K562 (cell line): Measurements from ENCODE around the gene PPT2. TPM values are rescaled to one million over a fixed set of nuclear protein-coding genes. Genes with fewer than 3 reads are reported as not detected.

ENCODE experiments used
- BCLAF1 ChIP-seq, 2 experiments: fragments of 450-650 bp in 1 of 2; IDR thresholded peaks; 2 replicates each; pipeline ENCODE4 v1.6.1; 2011 to 2017; ENCODE audit warnings: low read depth in 2 of 2, antibody characterized with exemption in 1 of 2, borderline replicate concordance in 1 of 2, low read length in 1 of 2, mild to moderate bottlenecking in 1 of 2, mixed read lengths in 1 of 2; ENCODE audit not compliant: control insufficient read depth in 1 of 2
- KLF13 ChIP-seq: fragments of 450-650 bp; IDR thresholded peaks from 2 replicates; pipeline ENCODE4 v1.6.1; 2016; ENCODE audit warnings: missing genetic modification characterization, low read depth, mild to moderate bottlenecking, missing compliant biosample characterization, moderate library complexity, borderline replicate concordance
- POU5F1 ChIP-seq: fragments of 150-350 bp; IDR thresholded peaks from 2 replicates; pipeline ENCODE4 v1.6.1; 2014; ENCODE audit warnings: borderline replicate concordance, low read length, low read depth, mild to moderate bottlenecking; ENCODE audit not compliant: partially characterized antibody
- SIX5 ChIP-seq, 2 experiments: IDR thresholded peaks; 2 replicates each; pipeline ENCODE4 v1.6.1; 2011; ENCODE audit warnings: low read length in 2 of 2, borderline replicate concordance in 1 of 2, low read depth in 1 of 2, mild to moderate bottlenecking in 1 of 2, moderate library complexity in 1 of 2; ENCODE audit not compliant: insufficient read depth in 1 of 2
- SPI1 ChIP-seq: IDR thresholded peaks from 2 replicates; pipeline ENCODE4 v1.6.1; 2011; ENCODE audit warnings: low read depth, low read length, control low read depth, borderline replicate concordance
- ZBTB2 ChIP-seq: fragments of 450-650 bp; IDR thresholded peaks from 2 replicates; pipeline ENCODE4 v1.6.1; 2016; ENCODE audit warnings: antibody characterized with exemption
- ZBTB9 ChIP-seq: fragments of 450-650 bp; formaldehyde crosslinking; IDR thresholded peaks from 2 replicates; pipeline ENCODE4 v1.4.0; 2020; ENCODE audit warnings: mild to moderate bottlenecking, moderate library complexity
- ZNF165 ChIP-seq: fragments of 250-450 bp; sonication (Bioruptor Pico); IDR thresholded peaks from 2 replicates; pipeline ENCODE4 v1.4.0; 2020; ENCODE audit warnings: borderline replicate concordance
- ZNF41 ChIP-seq: fragments of 250-450 bp; sonication (Bioruptor Pico); conservative IDR thresholded peaks from 2 replicates; pipeline ENCODE4 v1.4.0; 2020; ENCODE audit warnings: mild to moderate bottlenecking
- ZNF561 ChIP-seq: fragments of 450-650 bp; formaldehyde crosslinking; conservative IDR thresholded peaks from 2 replicates; pipeline ENCODE4 v1.4.0; 2020; ENCODE audit warnings: mild to moderate bottlenecking, moderate library complexity
- ZNF707 ChIP-seq: fragments of 250-450 bp; sonication (Bioruptor Pico); conservative IDR thresholded peaks from 2 replicates; pipeline ENCODE4 v1.8.0; 2022; ENCODE audit warnings: inconsistent platforms, mild to moderate bottlenecking, moderate library complexity
- polyA plus RNA-seq, 8 experiments: library from polyadenylated mRNA; depleted of rRNA in 4 of 8; stranded (reverse) in 5 of 8; unstranded in 3 of 8; fragments of >200 nt; fragmentation: Nextera tagmentation in 2 of 8; fragmentation: Illumina TruSeq in 1 of 8; extraction: Ambion mirVana in 2 of 8; extraction: Trizol in 1 of 8; gene quantifications; 2 replicates each; pipeline versions ENCODE4 v1.2.1 to v1.2.3, GENCODE V29; 2011 to 2014; ENCODE audit warnings: inconsistent platforms in 1 of 8, missing spikeins in 1 of 8
- total RNA-seq, 7 experiments: library from RNA; depleted of rRNA in 6 of 7; stranded (reverse); fragments of >200 nt in 6 of 7; fragmentation: Illumina TruSeq in 2 of 7; extraction: Trizol in 2 of 7; gene quantifications; 2 replicates each; pipeline versions ENCODE4 v1.2.1 to v1.2.3, GENCODE V29; 2011 to 2021; ENCODE audit warnings: low replicate concordance in 1 of 7
- TF ChIP-seq, protein P1 (sequence below): fragments of 450-650 bp; formaldehyde crosslinking; IDR thresholded peaks from 2 replicates; pipeline ENCODE4 v1.4.0; 2020; ENCODE audit warnings: mild to moderate bottlenecking, mixed read lengths
- TF ChIP-seq, protein P2 (sequence below): sonication (generic); formaldehyde crosslinking; IDR thresholded peaks from 2 replicates; pipeline ENCODE4 v1.8.1; 2023; ENCODE audit warnings: mild to moderate bottlenecking, missing genetic modification reagents

PPT2 gene
- total and polyA plus RNA-seq, 9 of the 15 experiments (the other 6 are each of a cell fraction or from before 2014, with no cell fraction given), result 27.4 to 98.8 (median 69.9) TPM

DNA sequence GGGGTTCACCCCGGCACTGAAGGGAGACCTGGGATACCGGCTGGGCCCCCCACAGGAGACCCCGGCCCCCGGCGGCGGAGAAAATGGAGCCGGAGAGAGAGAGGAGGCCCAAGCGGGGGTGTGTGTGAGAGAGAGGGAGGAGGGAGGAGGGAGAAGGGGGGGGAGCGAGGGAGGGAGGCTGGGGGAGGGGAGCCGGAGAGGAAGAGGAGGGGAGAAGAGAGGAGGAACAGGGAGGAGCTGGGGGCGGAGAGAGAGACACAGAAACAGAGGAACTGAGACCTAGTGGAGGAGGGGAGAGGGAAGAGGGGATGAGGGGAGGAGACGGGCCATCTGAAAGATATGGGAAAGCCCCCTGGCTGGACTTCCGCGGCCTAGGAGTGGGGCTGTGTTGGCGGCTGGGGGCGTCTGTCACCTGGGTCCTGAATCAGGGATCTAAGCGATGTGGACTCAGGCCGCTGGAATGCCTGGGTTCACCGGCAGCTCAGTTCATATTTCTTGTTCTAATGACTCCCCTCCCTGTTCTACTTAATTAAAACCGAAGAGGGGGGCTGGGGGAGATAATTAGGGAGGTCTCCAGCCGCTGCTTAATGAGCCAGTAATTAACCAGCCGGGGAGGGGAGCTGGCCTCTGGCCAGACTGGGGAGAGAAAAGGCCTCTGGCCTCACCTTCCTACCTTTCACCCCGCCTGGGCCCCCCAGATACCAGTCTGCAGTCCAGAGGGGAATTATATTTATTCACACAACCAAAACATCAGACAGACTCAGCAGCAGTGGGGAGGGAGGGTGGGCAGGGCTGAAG, 36.3 kb downstream of the PPT2 start, which contains the start of gene PBX2 (continued):
- TF ChIP-seq, protein P1, sequence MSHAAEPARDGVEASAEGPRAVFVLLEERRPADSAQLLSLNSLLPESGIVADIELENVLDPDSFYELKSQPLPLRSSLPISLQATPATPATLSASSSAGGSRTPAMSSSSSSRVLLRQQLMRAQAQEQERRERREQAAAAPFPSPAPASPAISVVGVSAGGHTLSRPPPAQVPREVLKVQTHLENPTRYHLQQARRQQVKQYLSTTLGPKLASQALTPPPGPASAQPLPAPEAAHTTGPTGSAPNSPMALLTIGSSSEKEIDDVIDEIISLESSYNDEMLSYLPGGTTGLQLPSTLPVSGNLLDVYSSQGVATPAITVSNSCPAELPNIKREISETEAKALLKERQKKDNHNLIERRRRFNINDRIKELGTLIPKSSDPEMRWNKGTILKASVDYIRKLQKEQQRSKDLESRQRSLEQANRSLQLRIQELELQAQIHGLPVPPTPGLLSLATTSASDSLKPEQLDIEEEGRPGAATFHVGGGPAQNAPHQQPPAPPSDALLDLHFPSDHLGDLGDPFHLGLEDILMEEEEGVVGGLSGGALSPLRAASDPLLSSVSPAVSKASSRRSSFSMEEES (CRISPR knock-in tag), result no peak
- no peak for TF ChIP-seq SIX5 (IDR thresholded peaks at IDR 0.05; ENCODE audit: borderline replicate concordance in 1 of 2, insufficient read depth in 1 of 2, low read depth in 1 of 2, low read length in 2 of 2)
- no peak for TF ChIP-seq ZNF707 (CRISPR knock-in tag)
- TF ChIP-seq ZBTB2, result peak; percentile 92
- TF ChIP-seq, protein P2, sequence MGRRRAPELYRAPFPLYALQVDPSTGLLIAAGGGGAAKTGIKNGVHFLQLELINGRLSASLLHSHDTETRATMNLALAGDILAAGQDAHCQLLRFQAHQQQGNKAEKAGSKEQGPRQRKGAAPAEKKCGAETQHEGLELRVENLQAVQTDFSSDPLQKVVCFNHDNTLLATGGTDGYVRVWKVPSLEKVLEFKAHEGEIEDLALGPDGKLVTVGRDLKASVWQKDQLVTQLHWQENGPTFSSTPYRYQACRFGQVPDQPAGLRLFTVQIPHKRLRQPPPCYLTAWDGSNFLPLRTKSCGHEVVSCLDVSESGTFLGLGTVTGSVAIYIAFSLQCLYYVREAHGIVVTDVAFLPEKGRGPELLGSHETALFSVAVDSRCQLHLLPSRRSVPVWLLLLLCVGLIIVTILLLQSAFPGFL (CRISPR knock-in tag), result no peak
- TF ChIP-seq ZBTB9 (CRISPR knock-in tag), result 0 out of 2 replicates have a peak, but pooled peaks have one; percentile 63
- TF ChIP-seq ZNF561 (CRISPR knock-in tag), result no peak
- TF ChIP-seq ZNF41 (CRISPR knock-in tag), result no peak
- no peak for TF ChIP-seq BCLAF1 (IDR thresholded peaks at IDR 0.05; ENCODE audit: borderline replicate concordance in 1 of 2, control insufficient read depth in 1 of 2, low read depth in 2 of 2, low read length in 1 of 2)
- TF ChIP-seq KLF13 (tag), result no peak
- TF ChIP-seq SPI1, result peak; percentile 84
- TF ChIP-seq ZNF165 (CRISPR knock-in tag), result no peak
- no peak for TF ChIP-seq POU5F1
